Mammary epithelial cell (primary cell): ENCODE results near the gene SYNE2.

Source experiments
- CTCF ChIP-seq, 2 donors: IDR thresholded peaks in 1 of 2; conservative IDR thresholded peaks in 1 of 2; 2 replicates each; pipeline ENCODE4 v1.5.1; 2011 to 2012; ENCODE audit warnings: inconsistent platforms in 2 of 2, low read length in 2 of 2, mild to moderate bottlenecking in 2 of 2, control low read depth in 1 of 2, low read depth in 1 of 2; ENCODE audit not compliant: insufficient read depth in 1 of 2; ENCODE audit errors: extremely low read depth in 1 of 2
- EZH2 ChIP-seq: IDR thresholded peaks from 2 replicates; pipeline ENCODE4 v1.6.1; 2012; ENCODE audit warnings: low read length, inconsistent platforms, borderline replicate concordance

GRCh38 chr14:63996625-63997220 is 143.9 kb downstream of the SYNE2 start:
- TF ChIP-seq CTCF (conservative IDR thresholded peaks at IDR 0.05 in 1 of 2, IDR thresholded peaks at IDR 0.05 in 1 of 2; ENCODE audit: extremely low read depth in 1 of 2, insufficient read depth in 1 of 2, low read depth in 1 of 2, low read length in 2 of 2) (no peak), EZH2 (no peak)
